HG02970 (cell line): ENCODE results near the gene KRTAP5-9.
"Not testable (repeated sequence)": the region's sequence is repeated elsewhere in the genome, so short reads cannot be mapped to it uniquely, and the experiment has no call there.

Experiments
- ATAC-seq: cut with Tn5 transposase; IDR thresholded peaks from one replicate; pipeline ENCODE4 v1.9.1; 2021; ENCODE audit warnings: mild to moderate bottlenecking, moderate library complexity, moderate number of reproducible peaks; ENCODE audit not compliant: unreplicated experiment, low FRiP score

KRTAP5-9 gene

GRCh38 chr11:71581826-71582225, 33.6 kb downstream of the KRTAP5-9 start:
- ATAC-seq = no peak

- ATAC-seq = no peak
Observed at GRCh38 chr11:71582309-71582895, 34.2 kb downstream of the KRTAP5-9 start, which contains the start of gene KRTAP5-11. Gene KRTAP5-11, minus strand, starts transcription at chr11:71582875. Its CDS starts 38 bp downstream, at chr11:71582837.

- not testable (repeated sequence) for ATAC-seq
Observed at GRCh38 chr11:71582969-71583368, 34.7 kb downstream of the KRTAP5-9 start.

GRCh38 chr11:71585673-71586072, 37.5 kb downstream of the KRTAP5-9 start:
- ATAC-seq = not testable (repeated sequence)

- not testable (repeated sequence) for ATAC-seq
Observed at GRCh38 chr11:71588314-71588713, 40.1 kb downstream of the KRTAP5-9 start.

- not testable (repeated sequence) for ATAC-seq
Observed at GRCh38 chr11:71588822-71589545, 40.8 kb downstream of the KRTAP5-9 start.

GRCh38 chr11:71589546-71589920, 41.3 kb downstream of the KRTAP5-9 start:
- not testable (repeated sequence) for ATAC-seq
